Uterus (tissue), 2 donors: ENCODE results near the gene CENATAC.

Source experiments
- POLR2A ChIP-seq, 2 donors: fragments of 450-650 bp; IDR thresholded peaks; one replicate each; pipeline ENCODE4 v1.6.1; 2016; ENCODE audit warnings: antibody characterized with exemption in 2 of 2, mild to moderate bottlenecking in 1 of 2, moderate library complexity in 1 of 2
- TF ChIP-seq, protein P1 (sequence below), 4 experiments: fragments of 200-600 bp in 2 of 4; fragments of 450-650 bp in 2 of 4; sonication (generic) in 2 of 4; IDR thresholded peaks; one replicate each; pipeline ENCODE4 v1.5.1; 2016 to 2019; ENCODE audit warnings: antibody characterized with exemption in 4 of 4, mild to moderate bottlenecking in 2 of 4, moderate library complexity in 1 of 4

DNA sequence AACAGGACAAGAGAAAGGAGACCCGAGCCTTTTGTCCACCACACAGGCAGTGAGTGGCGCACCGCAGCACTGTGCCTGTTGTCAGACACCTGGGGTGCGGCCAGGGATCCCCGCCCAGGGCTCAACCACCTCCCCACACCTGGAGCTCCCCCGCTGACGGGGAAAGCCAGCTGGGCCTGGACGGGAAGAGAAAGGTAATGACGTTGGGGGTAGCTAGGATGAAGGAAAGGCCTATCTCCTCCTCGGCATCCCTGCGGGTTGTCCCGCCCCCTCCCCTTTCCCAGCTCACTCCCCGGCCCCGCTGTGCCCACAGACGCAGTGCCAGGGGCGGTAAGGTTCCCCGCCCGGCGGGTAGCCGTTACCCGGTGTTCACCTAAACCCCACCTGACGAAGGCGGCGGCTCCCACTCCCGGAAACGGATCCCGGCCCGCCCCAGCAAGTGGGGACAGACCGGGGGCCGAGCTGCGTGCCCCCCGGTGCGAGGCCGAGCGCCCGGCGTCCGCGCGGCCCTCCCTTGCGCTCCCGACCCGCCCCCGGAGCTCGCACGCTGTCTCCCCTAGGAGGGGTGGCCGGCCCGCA, 58.6 kb downstream of the CENATAC start:
- TF ChIP-seq, protein P1, sequence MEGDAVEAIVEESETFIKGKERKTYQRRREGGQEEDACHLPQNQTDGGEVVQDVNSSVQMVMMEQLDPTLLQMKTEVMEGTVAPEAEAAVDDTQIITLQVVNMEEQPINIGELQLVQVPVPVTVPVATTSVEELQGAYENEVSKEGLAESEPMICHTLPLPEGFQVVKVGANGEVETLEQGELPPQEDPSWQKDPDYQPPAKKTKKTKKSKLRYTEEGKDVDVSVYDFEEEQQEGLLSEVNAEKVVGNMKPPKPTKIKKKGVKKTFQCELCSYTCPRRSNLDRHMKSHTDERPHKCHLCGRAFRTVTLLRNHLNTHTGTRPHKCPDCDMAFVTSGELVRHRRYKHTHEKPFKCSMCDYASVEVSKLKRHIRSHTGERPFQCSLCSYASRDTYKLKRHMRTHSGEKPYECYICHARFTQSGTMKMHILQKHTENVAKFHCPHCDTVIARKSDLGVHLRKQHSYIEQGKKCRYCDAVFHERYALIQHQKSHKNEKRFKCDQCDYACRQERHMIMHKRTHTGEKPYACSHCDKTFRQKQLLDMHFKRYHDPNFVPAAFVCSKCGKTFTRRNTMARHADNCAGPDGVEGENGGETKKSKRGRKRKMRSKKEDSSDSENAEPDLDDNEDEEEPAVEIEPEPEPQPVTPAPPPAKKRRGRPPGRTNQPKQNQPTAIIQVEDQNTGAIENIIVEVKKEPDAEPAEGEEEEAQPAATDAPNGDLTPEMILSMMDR (IDR thresholded peaks at IDR 0.05): no peak
- TF ChIP-seq POLR2A (IDR thresholded peaks at IDR 0.05): no peak
